H1 (cell line): ENCODE results near the gene TEX264. TPM values are rescaled to one million over a fixed set of nuclear protein-coding genes. Genes with fewer than 3 reads are reported as not detected.

Source experiments
- CTCF ChIA-PET: fragments of 300-600 bp; sonication (Branson Sonifier 250); formaldehyde crosslinking; loops from one replicate; lab custom pipeline; 2021; ENCODE audit not compliant: partially characterized antibody; lab: Charles Lee
- POLR2A ChIA-PET: fragments of 300-600 bp; sonication (Branson Sonifier 250); formaldehyde crosslinking; loops from one replicate; lab custom pipeline; 2021; ENCODE audit warnings: inconsistent platforms; ENCODE audit not compliant: partially characterized antibody; lab: Charles Lee
- DNase-seq, 2 experiments: peaks; one replicate each; pipeline versions ENCODE4 v3.0.0 to v3.0.0-alpha.2; 2010 to 2022; ENCODE audit warnings: low spot score in 2 of 2, low read depth in 1 of 2, mixed read lengths in 1 of 2
- FAIRE-seq: peaks from 2 replicates; lab custom pipeline; 2011; peaks lifted over from hg19 to GRCh38; lab: Jason Lieb, UNC
- H2AFZ ChIP-seq: 2 replicates; pipeline ENCODE4 v1.8.1; 2012; ENCODE audit warnings: low read length, inconsistent platforms
- H2AK5ac ChIP-seq: 2 replicates; pipeline ENCODE4 v1.6.1; 2013; ENCODE audit warnings: low read depth, low read length
- H2BK120ac ChIP-seq: replicated peaks from 2 replicates; pipeline ENCODE3; 2013; ENCODE audit warnings: low read depth, low read length, inconsistent platforms
- H2BK12ac ChIP-seq: 2 replicates; pipeline ENCODE4 v1.6.1; 2013; ENCODE audit warnings: low read depth, low read length
- H2BK15ac ChIP-seq: 2 replicates; pipeline ENCODE4 v1.6.1; 2013; ENCODE audit warnings: low read length
- H2BK20ac ChIP-seq: 2 replicates; pipeline ENCODE4 v1.6.1; 2013; ENCODE audit warnings: low read length
- H2BK5ac ChIP-seq: 2 replicates; pipeline ENCODE4 v1.6.1; 2013; ENCODE audit warnings: low read depth, low read length
- H3K14ac ChIP-seq: 2 replicates; pipeline ENCODE4 v1.6.1; 2013; ENCODE audit warnings: inconsistent platforms; ENCODE audit not compliant: insufficient read length
- H3K18ac ChIP-seq: 2 replicates; pipeline ENCODE4 v1.6.1; 2013; ENCODE audit warnings: low read length; ENCODE audit errors: extremely low read depth
- H3K23ac ChIP-seq: 2 replicates; pipeline ENCODE4 v1.6.1; 2013; ENCODE audit warnings: inconsistent platforms; ENCODE audit not compliant: insufficient read length
- H3K23me2 ChIP-seq: 2 replicates; pipeline ENCODE4 v1.6.1; 2013; ENCODE audit warnings: low read depth, low read length
- H3K27ac ChIP-seq: 2 replicates; pipeline ENCODE4 v1.6.1; 2011; ENCODE audit warnings: low read depth, low read length, inconsistent platforms
- H3K27me3 ChIP-seq, 4 experiments: replicated peaks in 1 of 4; 1 replicate in 1 of 4; 2 replicates in 3 of 4; pipeline versions ENCODE4 v1.6.1 to v1.8.1; 2011 to 2013; ENCODE audit warnings: low read length in 3 of 4, mild to moderate bottlenecking in 3 of 4, inconsistent platforms in 2 of 4, mixed read lengths in 2 of 4, moderate library complexity in 1 of 4; ENCODE audit not compliant: control insufficient read depth in 3 of 4, insufficient read depth in 3 of 4; ENCODE audit errors: extremely low read depth in 1 of 4
- H3K36me3 ChIP-seq, 4 experiments: 2 replicates each; pipeline versions ENCODE4 v1.6.1 to v1.8.1; 2011 to 2013; ENCODE audit warnings: mild to moderate bottlenecking in 4 of 4, low read length in 3 of 4, moderate library complexity in 2 of 4, control low read depth in 1 of 4, inconsistent platforms in 1 of 4; ENCODE audit not compliant: insufficient read depth in 4 of 4, control insufficient read depth in 2 of 4
- H3K4ac ChIP-seq: replicated peaks from 2 replicates; pipeline ENCODE3; 2013; ENCODE audit warnings: low read length, low read depth, mixed read lengths, inconsistent platforms; ENCODE audit not compliant: insufficient read length
- H3K4me1 ChIP-seq, 4 experiments: replicated peaks in 1 of 4; 1 replicate in 1 of 4; 2 replicates in 3 of 4; pipeline versions ENCODE4 v1.6.1 to v1.8.1; 2011 to 2013; ENCODE audit warnings: low read length in 3 of 4, inconsistent platforms in 2 of 4, mixed read lengths in 1 of 4; ENCODE audit not compliant: insufficient read depth in 4 of 4, control insufficient read depth in 3 of 4
- H3K4me2 ChIP-seq, 2 experiments: 2 replicates each; pipeline versions ENCODE4 v1.6.1 to v1.8.1; 2011 to 2013; ENCODE audit warnings: low read depth in 2 of 2, low read length in 2 of 2, control low read depth in 1 of 2, inconsistent platforms in 1 of 2, mild to moderate bottlenecking in 1 of 2; ENCODE audit not compliant: insufficient read depth in 1 of 2
- H3K4me3 ChIP-seq, 4 experiments: fragments of 200-600, 300-600 bp in 1 of 4; sonication (generic), shearing (Covaris generic), sonication (Bioruptor Twin) in 1 of 4; 2 replicates each; pipeline versions ENCODE4 v1.5.1 to v1.8.1; 2011 to 2016; ENCODE audit warnings: low read length in 4 of 4, low read depth in 3 of 4, control low read depth in 2 of 4, inconsistent platforms in 2 of 4, mild to moderate bottlenecking in 2 of 4, mixed read lengths in 1 of 4, moderate library complexity in 1 of 4; ENCODE audit not compliant: insufficient read depth in 2 of 4; ENCODE audit errors: extremely low read depth in 1 of 4
- H3K56ac ChIP-seq: replicated peaks from 2 replicates; pipeline ENCODE3; 2013; ENCODE audit warnings: low read depth, mild to moderate bottlenecking, mixed read lengths, low read length, inconsistent platforms; ENCODE audit not compliant: insufficient read length
- H3K79me1 ChIP-seq: 2 replicates; pipeline ENCODE4 v1.6.1; 2013; ENCODE audit warnings: low read depth, low read length, control low read depth
- H3K79me2 ChIP-seq, 2 experiments: 2 replicates each; pipeline versions ENCODE4 v1.6.1 to v1.8.1; 2012 to 2013; ENCODE audit warnings: low read length in 2 of 2, mild to moderate bottlenecking in 2 of 2, inconsistent platforms in 1 of 2; ENCODE audit not compliant: insufficient read depth in 2 of 2, control insufficient read depth in 1 of 2
- H3K9ac ChIP-seq, 4 experiments: replicated peaks in 1 of 4; 1 replicate in 1 of 4; 2 replicates in 3 of 4; pipeline versions ENCODE4 v1.6.1 to v1.8.1; 2011 to 2013; ENCODE audit warnings: low read depth in 3 of 4, low read length in 3 of 4, control low read depth in 2 of 4, mild to moderate bottlenecking in 2 of 4, moderate library complexity in 2 of 4, inconsistent platforms in 1 of 4; ENCODE audit errors: extremely low read depth in 1 of 4
- H3K9me3 ChIP-seq, 2 experiments: 2 replicates each; pipeline versions ENCODE4 v1.6.1 to v1.8.1; 2012 to 2013; ENCODE audit warnings: mild to moderate bottlenecking in 2 of 2, moderate library complexity in 2 of 2, control low read depth in 1 of 2, inconsistent platforms in 1 of 2, low read depth in 1 of 2, low read length in 1 of 2, mixed read lengths in 1 of 2; ENCODE audit not compliant: insufficient read depth in 2 of 2
- H4K20me1 ChIP-seq, 2 experiments: replicated peaks in 1 of 2; 2 replicates each; pipeline versions ENCODE3 to v1.8.1; 2011 to 2013; ENCODE audit warnings: inconsistent platforms in 2 of 2, low read length in 2 of 2, mild to moderate bottlenecking in 1 of 2; ENCODE audit not compliant: insufficient read depth in 2 of 2, control insufficient read depth in 1 of 2
- H4K5ac ChIP-seq: 2 replicates; pipeline ENCODE4 v1.6.1; 2013; ENCODE audit warnings: low read length, low read depth, mixed read lengths, inconsistent platforms; ENCODE audit not compliant: insufficient read length
- H4K8ac ChIP-seq: 2 replicates; pipeline ENCODE4 v1.8.0; 2013; ENCODE audit warnings: mild to moderate bottlenecking, moderate library complexity, low read length, inconsistent platforms; ENCODE audit not compliant: insufficient read depth; ENCODE audit errors: extremely low read depth
- H4K91ac ChIP-seq: replicated peaks from 2 replicates; pipeline ENCODE3; 2013; ENCODE audit warnings: low read length, mixed read lengths, inconsistent platforms; ENCODE audit not compliant: insufficient read length
- RNF2 ChIP-seq: fragments of 200-900, 300-1000 bp; sonication (generic); IDR thresholded peaks from 2 replicates; pipeline ENCODE4 v1.7.1; 2016; ENCODE audit warnings: borderline replicate concordance, low read depth, mild to moderate bottlenecking, antibody characterized with exemption, low read length; ENCODE audit not compliant: poor library complexity, severe bottlenecking; ENCODE audit errors: missing control alignments
- SAP30 ChIP-seq: fragments of 300-600 bp; sonication (generic); IDR thresholded peaks from 2 replicates; pipeline ENCODE4 v1.7.1; 2012; ENCODE audit warnings: low read length, moderate library complexity, mild to moderate bottlenecking, inconsistent platforms; ENCODE audit not compliant: insufficient read depth, insufficient replicate concordance
- SIX5 ChIP-seq: IDR thresholded peaks from 2 replicates; pipeline ENCODE4 v1.6.1; 2011; ENCODE audit warnings: mild to moderate bottlenecking, low read depth, low read length
- WGBS, 2 experiments: shearing (Covaris generic) in 1 of 2; methylation state at CpG; one replicate each; pipeline versions ENCODE4 v1.1.6 to v1.1.7; 2013 to 2015; ENCODE audit warnings: low lambda C conversion rate in 2 of 2, mixed read lengths in 2 of 2, inconsistent platforms in 1 of 2, low coverage in 1 of 2, missing lambda C conversion rate in 1 of 2; ENCODE audit not compliant: insufficient replicate concordance in 2 of 2, insufficient coverage in 1 of 2, insufficient read length in 1 of 2; ENCODE audit errors: extremely low coverage in 1 of 2, missing lambda C conversion rate in 1 of 2; 5-methylcytosine and 5-hydroxymethylcytosine counted together
- polyA plus RNA-seq, 7 experiments: library from polyadenylated mRNA; depleted of rRNA in 3 of 7; stranded (reverse) in 5 of 7; unstranded in 2 of 7; fragments of >200 nt in 5 of 7; fragments of 200-250 nt in 2 of 7; gene quantifications; 1 replicate in 5 of 7; 2 replicates in 1 of 7; 4 replicates in 1 of 7; pipeline versions ENCODE4 v1.2.1 to v1.2.3, GENCODE V29; 2011 to 2013; ENCODE audit warnings: missing spikeins in 2 of 7, mixed read lengths in 2 of 7
- total RNA-seq: library from RNA; stranded (reverse); fragmentation: NEBNext Ultra II Directional; extraction: Animal tissue kit (Norgen Biotek cat#: 25700); gene quantifications from 2 replicates; pipeline ENCODE4 v1.2.1, GENCODE V29; 2021

The TEX264 gene
- total and polyA plus RNA-seq, 2 of the 8 experiments (the other 6 are each of a cell fraction or from before 2014, with no cell fraction given), result 11.2 to 35.6 TPM

- H3K9me3 ChIP-seq, result no peaks in the 10 kb centered on the region
- H3K4me2 ChIP-seq, result no peak overlapping the region
- no peak overlapping the region for H3K23ac ChIP-seq
- H3K4me3 ChIP-seq, result no peak overlapping the region
- peak in 1 of 2 experiments; percentile 24 for DNase-seq
- no peak overlapping the region for H3K9ac ChIP-seq
- H4K91ac ChIP-seq, result no peak overlapping the region
- FAIRE-seq, result no peak
- H4K5ac ChIP-seq, result no peak overlapping the region
- peaks cover 2 to 10% of the 10 kb centered on the region in 2 experiments for H4K20me1 ChIP-seq
- H2BK5ac ChIP-seq, result no peak overlapping the region
- no peak overlapping the region for H4K8ac ChIP-seq
- no peak overlapping the region for H3K4ac ChIP-seq
- H3K14ac ChIP-seq, result no peak overlapping the region
- no peak overlapping the region for H2AK5ac ChIP-seq
- POLR2A ChIA-PET, result interaction anchor here (0.7 to 1.6 kb wide), 2 partner anchors 9 to 14 kb away, joined by 3 to 4 read pairs; no protein-coding TSS in a partner anchor
- 0 out of 7 replicates have a peak, but pooled peaks cover 0 to 5% (median 0%) of the 10 kb centered on the region in 4 experiments for H3K4me1 ChIP-seq
- 0 out of 2 replicates have a peak overlapping the region, but pooled peaks have one; percentile 27 for H2BK12ac ChIP-seq
- no peak overlapping the region for H3K18ac ChIP-seq
- H3K56ac ChIP-seq, result no peak overlapping the region
- TF ChIP-seq SIX5, result no peak
- TF ChIP-seq RNF2, result no peak
- no peak for TF ChIP-seq SAP30
- H2BK120ac ChIP-seq, result peak overlapping the region; percentile 63
- no peak overlapping the region for H3K27ac ChIP-seq
- H2BK20ac ChIP-seq, result no peak overlapping the region
- H3K27me3 ChIP-seq, result peaks cover 6 to 15% (median 14%) of the 10 kb centered on the region in 4 experiments; a peak in 6 of 7 replicates
- CTCF ChIA-PET, result interaction anchor here (1.4 to 2.1 kb wide), 3 partner anchors 85 to 89 kb away, joined by 3 to 9 read pairs (median 8); no protein-coding TSS in a partner anchor
- H3K36me3 ChIP-seq, result no peaks in the 10 kb centered on the region
- no peak overlapping the region for H2AFZ ChIP-seq
- peaks cover 3% of the 10 kb centered on the region; the same call in 1 of the 2 replicates for H3K23me2 ChIP-seq
- H3K79me2 ChIP-seq, result no peaks in the 10 kb centered on the region
- H3K79me1 ChIP-seq, result no peaks in the 10 kb centered on the region
- no peak overlapping the region for H2BK15ac ChIP-seq
- WGBS, 2 experiments, result 98% methylated on average over 19 of the region's 19 CpGs; no CpG with 5 or more reads in 1 of the 2 experiments
These were observed 41.9 kb downstream of the TEX264 start for GRCh38 chr3:51712963-51713362.
